T-helper 9 cell (primary cell): ENCODE measurements around the gene SPRR2G.
"Not testable (repeated sequence)": the region's sequence is repeated elsewhere in the genome, so short reads cannot be mapped to it uniquely, and the experiment has no call there.

ENCODE experiments used
- DNase-seq: peaks from one replicate; pipeline ENCODE4 v3.0.0-alpha.2; 2020
- total RNA-seq, 2 donors: gene quantifications; one replicate each; lab custom pipeline; 2026; lab: John Stamatoyannopoulos, UW

The SPRR2G gene
- 0 reads per million in 2 donors for total RNA-seq

- DNase-seq, result no peak
Observed at GRCh38 chr1:153150846-153151245, at the start of gene SPRR2G. Gene SPRR2G, minus strand, starts transcription at chr1:153150890. Its CDS starts 780 bp downstream, at chr1:153150110.

GRCh38 chr1:153195216-153195615 lies 44.5 kb upstream of the SPRR2G start:
- no peak for DNase-seq

GRCh38 chr1:153194331-153195050 lies 43.8 kb upstream of the SPRR2G start:
- DNase-seq, result no peak

GRCh38 chr1:153192697-153193096 lies 42.0 kb upstream of the SPRR2G start:
- no peak for DNase-seq

- DNase-seq, result no peak
Observed at GRCh38 chr1:153190373-153190772, 39.7 kb upstream of the SPRR2G start.

- DNase-seq, result not testable (repeated sequence)
Observed at GRCh38 chr1:153188301-153188700, 37.6 kb upstream of the SPRR2G start.

GRCh38 chr1:153180556-153180955 lies 29.9 kb upstream of the SPRR2G start:
- no peak for DNase-seq

- DNase-seq, result no peak
Observed at GRCh38 chr1:153178922-153179321, 28.2 kb upstream of the SPRR2G start.

GRCh38 chr1:153174624-153175023 lies 23.9 kb upstream of the SPRR2G start:
- no peak for DNase-seq

- no peak for DNase-seq
Observed at GRCh38 chr1:153168686-153169085, 18.0 kb upstream of the SPRR2G start.

GRCh38 chr1:153155541-153155940 lies 4.9 kb upstream of the SPRR2G start:
- no peak for DNase-seq

GRCh38 chr1:153152481-153152880 lies 1.8 kb upstream of the SPRR2G start:
- no peak for DNase-seq

GRCh38 chr1:153141377-153141776 lies 9.3 kb downstream of the SPRR2G start:
- DNase-seq, result no peak

GRCh38 chr1:153140484-153140883 lies 10.2 kb downstream of the SPRR2G start:
- no peak for DNase-seq

GRCh38 chr1:153133743-153134142 lies 16.9 kb downstream of the SPRR2G start:
- no peak for DNase-seq

GRCh38 chr1:153133267-153133666 lies 17.4 kb downstream of the SPRR2G start:
- DNase-seq, result no peak

- not testable (repeated sequence) for DNase-seq
Observed at GRCh38 chr1:153128688-153129087, 22.0 kb downstream of the SPRR2G start.

GRCh38 chr1:153127296-153127695 lies 23.4 kb downstream of the SPRR2G start:
- no peak for DNase-seq

- DNase-seq, result no peak
Observed at GRCh38 chr1:153125536-153125935, 25.2 kb downstream of the SPRR2G start.

- not testable (repeated sequence) for DNase-seq
Observed at GRCh38 chr1:153123793-153124192, 26.9 kb downstream of the SPRR2G start.

GRCh38 chr1:153122831-153123421 lies 27.8 kb downstream of the SPRR2G start:
- DNase-seq, result no peak

GRCh38 chr1:153120945-153121344 lies 29.7 kb downstream of the SPRR2G start:
- DNase-seq, result no peak

- DNase-seq, result no peak
Observed at GRCh38 chr1:153119491-153119971, 31.2 kb downstream of the SPRR2G start.

GRCh38 chr1:153115264-153115663 lies 35.4 kb downstream of the SPRR2G start:
- DNase-seq, result not testable (repeated sequence)
